Superior temporal gyrus (tissue), 1 donor: ENCODE results near the gene ABCG5.

Experiments
- DNase-seq: peaks from one replicate; pipeline ENCODE4 v3.0.0-alpha.2; 2016; ENCODE audit errors: extremely low spot score

ABCG5 gene

GRCh38 chr2:43806719-43807031 is 32.0 kb downstream of the ABCG5 start:
- DNase-seq, result no peak

DNA sequence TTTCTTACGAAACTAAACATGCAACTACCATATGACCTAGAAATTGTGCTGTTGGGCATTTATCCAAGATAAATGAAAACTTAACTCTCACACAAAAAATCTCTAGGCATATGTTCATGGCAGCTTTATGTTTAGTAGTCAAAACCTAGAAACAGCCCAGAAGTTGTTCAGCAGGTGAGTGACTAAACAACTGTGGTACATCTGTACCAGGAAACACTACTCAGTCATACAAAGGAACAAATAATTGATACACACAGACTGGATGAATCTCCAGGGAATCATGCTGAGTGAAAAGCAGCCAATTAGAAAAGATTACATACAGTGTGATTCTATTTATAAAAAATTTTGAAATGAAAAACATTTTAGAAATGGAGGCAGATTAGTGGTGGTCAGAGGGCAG is 35.5 kb downstream of the ABCG5 start:
- no peak for DNase-seq

DNA sequence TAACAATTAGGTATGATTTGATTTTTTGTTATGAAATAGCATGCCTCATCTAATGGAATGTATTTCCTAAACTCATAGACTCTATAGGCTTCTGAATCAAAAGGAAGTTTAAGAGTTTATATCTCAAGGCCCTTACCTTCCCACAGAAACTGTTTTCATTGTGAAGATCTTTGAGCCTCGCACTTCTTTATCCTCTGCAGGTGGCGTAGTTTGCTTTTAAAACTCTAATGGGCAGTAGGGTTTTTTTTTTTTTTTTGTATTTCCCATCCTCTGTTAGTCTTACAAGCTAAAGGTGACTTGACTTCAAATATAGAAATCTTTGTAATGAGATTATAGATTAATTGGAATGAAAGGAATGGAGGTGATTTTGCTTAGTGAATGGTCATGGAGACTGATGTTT is 36.5 kb downstream of the ABCG5 start:
- DNase-seq, result no peak

DNA sequence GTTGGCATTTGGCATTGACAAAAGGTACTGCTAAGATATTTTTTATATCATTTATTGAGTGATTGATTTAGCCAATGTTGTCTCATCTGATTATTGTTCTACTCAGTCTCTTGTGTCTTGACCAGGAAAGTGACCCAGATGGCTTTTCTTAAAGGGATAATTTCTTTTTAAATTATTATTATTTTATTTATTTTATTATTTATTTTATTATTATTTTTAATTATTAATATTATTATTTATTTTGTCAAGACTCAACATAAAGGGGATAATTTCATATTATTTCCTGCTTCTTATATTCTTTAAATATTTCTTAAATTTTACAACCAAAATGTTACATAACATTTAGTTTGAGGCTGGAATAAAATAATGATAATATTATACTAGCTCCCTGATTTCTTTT is 37.7 kb downstream of the ABCG5 start:
- no peak for DNase-seq

DNA sequence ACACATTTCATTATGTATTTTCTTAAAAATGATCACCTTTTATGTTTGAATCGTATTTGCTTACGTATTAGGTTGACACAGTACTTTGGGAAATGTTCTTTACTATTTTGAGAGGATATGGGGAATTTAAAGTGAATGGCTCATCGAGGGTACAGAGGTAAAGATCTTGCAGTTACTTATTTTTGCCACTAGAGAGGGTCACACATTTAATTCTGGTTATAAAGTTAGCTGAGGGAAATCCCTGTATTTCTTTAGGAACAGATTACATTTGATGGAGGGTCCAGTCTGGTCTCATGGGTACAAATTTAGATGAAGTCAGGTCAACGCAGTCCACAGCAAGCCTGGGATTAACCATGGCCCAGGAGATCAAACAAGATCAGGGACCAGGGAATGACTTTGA is 40.3 kb downstream of the ABCG5 start:
- no peak for DNase-seq

DNA sequence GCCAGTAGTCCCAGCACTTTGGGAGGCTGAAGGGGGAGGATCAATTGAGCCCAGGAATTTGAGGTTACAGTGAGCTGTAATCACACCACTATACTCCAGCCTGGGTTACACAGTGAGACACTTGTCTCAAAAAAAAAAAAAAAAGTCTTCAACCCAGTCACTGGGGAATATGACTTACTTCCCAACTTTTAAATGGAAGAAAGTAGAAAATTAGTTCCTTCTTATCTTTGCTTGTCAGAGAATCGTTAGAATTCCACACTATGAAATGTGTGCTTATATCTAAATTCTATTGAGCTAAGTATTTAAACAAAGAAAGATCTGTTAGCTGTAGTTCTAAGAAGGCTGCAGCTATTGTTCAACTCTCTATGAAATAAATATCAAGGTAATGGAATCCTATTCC is 42.4 kb downstream of the ABCG5 start:
- no peak for DNase-seq

- no peak for DNase-seq
These were observed 43.7 kb downstream of the ABCG5 start for GRCh38 chr2:43794956-43795355.

DNA sequence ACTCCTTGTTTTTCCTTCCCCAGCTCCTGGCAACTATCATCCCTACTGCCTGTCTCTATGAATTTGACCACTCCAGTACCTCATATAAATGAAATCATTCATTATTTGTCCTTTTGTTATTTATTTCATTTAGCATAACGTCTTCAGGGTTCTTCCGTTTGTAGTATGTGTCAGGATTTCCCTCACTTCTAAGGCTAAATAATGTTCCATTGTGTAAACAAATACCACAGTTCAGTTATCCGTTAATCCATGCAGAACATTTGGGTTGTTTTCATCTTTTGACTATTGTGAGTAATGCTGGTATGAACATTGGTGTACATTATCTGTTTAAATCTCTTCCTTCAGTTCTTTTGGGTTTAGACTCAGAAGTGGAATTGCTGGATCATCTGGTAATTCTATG is 46.0 kb downstream of the ABCG5 start:
- no peak for DNase-seq

GRCh38 chr2:43791035-43791765 is 47.4 kb downstream of the ABCG5 start:
- DNase-seq, result no peak

DNA sequence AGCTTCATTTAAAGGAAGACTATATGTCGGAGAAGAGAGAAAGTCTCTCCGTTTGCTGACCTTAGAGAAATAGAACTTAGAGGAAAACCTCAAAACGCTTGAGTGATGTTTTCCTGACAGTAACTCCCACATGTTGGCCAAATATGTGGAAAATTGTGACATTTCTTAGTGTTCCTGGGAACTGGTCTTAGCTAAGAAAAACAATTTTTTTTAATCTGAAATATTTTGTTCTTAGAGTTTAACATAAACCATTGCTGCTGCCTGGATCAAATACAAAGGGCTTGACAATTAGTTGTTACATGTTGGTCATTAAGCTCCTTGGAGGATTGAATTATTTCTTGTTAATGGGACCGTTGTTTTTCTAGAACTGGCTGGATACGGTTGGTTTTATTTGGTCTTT is 48.5 kb downstream of the ABCG5 start:
- DNase-seq, result no peak

- DNase-seq, result no peak
These were observed 50.0 kb downstream of the ABCG5 start for GRCh38 chr2:43788646-43789045.

GRCh38 chr2:43787895-43788294 is 50.7 kb downstream of the ABCG5 start:
- no peak for DNase-seq

DNA sequence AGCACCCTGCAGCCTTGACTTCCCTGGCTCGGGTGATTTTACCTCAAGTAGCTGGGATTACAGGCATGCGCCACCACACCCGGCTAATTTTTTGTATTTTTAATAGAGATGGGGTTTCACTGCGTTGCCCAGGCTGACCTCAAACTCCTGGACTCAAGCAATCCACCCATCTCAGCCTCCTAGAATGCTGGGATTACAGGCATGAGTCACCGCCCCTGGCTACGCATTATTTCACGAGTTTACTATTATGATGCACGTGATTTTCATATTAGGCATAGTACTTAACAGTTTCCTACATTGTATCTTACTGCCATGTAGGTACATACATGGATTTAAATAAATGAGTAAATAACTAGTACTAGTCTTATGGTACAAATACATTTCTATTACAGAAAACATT is 60.4 kb downstream of the ABCG5 start:
- no peak for DNase-seq

DNA sequence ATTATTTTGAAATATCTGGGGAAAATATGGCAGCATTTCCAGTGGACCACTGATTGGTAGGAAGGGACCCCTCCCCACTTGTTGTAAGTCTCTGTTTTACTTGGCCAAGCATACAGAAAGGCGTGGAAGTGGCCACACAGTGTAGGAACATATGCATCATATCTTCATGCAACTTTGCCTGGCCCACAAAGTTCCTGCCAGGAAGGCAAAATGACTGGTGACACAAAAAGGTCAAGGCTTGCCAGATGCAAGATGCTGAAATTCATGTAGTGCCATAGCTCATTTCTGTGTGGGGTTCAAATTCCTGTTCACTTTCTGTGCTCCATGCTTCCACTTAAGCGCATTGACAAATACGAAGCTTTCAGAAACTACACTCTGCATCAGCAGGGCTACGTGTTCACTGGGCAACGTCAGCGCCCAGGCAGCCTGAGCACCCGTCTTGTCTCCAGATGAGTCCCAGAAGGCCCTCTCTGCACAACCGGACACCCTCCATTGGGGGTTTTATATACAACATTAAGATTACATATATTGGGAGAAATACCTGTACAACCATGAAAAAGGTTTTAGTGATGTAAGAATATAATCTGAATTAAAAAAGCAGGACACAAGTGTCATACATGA is 61.2 kb downstream of the ABCG5 start:
- no peak for DNase-seq

- no peak for DNase-seq
These were observed 62.3 kb downstream of the ABCG5 start for GRCh38 chr2:43776324-43776723.

- DNase-seq, result no peak
These were observed 64.0 kb downstream of the ABCG5 start for GRCh38 chr2:43774617-43775016.

- peak; percentile 91 for DNase-seq
These were observed 64.6 kb downstream of the ABCG5 start, which contains the start of gene DYNC2LI1 for GRCh38 chr2:43773876-43774613. Gene DYNC2LI1, plus strand, starts transcription at chr2:43774039. Its CDS starts 100 bp downstream, at chr2:43774139.

DNA sequence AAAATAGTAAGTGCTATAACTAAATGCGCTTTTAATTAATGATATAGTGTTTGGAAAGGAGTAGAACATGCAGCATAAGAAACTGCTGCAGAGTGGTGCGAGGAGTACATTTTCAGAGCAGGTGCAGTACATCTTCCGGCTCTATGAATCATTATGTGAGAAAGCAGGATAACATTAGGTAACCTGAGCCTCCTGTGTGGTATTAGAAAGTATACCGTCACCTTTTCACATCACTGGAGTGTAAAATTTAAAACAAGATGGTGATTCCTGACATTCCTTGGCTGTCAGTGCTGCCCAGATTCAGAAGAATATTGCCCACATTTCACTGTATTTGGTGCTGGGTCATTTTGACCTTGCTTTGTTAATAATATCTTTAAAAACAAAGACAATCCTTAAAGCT is 72.6 kb downstream of the ABCG5 start:
- no peak for DNase-seq

DNA sequence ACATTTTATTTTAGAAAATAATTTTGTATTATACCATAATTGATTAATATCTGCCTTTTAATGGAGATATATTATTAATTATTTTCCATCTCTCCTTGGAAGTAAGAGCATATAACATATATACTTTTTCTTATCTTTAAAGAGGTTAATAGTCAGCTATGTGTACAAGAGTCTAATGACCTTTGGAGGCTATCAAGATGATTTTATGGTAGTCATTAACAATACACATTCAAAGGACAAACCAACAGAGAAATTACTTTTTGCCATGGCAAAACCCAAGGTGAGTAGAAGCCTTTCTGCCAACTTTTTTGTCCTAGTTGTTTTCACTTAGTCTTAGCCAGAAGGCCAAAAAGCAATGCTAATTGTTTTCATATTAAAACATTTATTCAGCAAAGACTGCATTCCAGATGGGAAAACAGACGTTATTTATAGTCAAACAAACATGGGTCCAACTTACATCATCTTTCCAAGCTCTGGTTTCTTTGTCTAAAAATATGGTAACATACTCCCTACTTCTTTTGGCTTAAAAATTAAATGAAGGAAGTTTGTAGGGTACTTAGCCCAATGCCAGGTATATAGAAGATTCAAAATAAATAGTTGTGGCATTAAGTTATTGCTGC is 74.4 kb downstream of the ABCG5 start:
- no peak for DNase-seq

DNA sequence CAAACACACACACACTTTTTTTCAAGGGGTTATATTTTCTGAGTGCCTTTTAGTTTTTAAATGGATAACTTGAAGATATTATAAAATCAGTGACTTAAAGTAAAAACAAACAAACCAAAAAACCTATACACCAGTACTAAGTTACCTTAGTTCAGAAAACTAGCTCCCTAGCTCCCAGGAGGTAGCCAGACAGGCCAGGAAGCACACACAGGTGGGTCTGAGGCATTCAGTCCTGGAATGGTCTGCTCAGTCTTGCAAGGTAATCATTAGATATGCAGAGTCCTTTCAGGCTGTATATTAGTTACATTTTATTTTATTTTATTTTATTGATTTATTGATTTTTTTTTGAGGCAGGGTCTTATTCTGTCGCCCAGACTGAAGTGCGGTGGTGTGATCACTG is 75.5 kb downstream of the ABCG5 start:
- no peak for DNase-seq
